Activated T-cell treated with anti-CD3 and anti-CD28 coated beads for 4 hours (primary cell): ENCODE results near the gene MEN1.
"Not testable (repeated sequence)": the region's sequence is repeated elsewhere in the genome, so short reads cannot be mapped to it uniquely, and the experiment has no call there.

Experiments used
- DNase-seq: peaks from one replicate; pipeline ENCODE4 v3.0.0-alpha.2; 2020

MEN1 gene

GRCh38 chr11:64810271-64810890 is at the start of gene MEN1:
TSS of gene MEN1 (minus strand) at chr11:64810551. CDS start at chr11:64810109, 442 bp downstream.
- peak; percentile 60 for DNase-seq

- DNase-seq: no peak
These were observed 49.4 kb upstream of the MEN1 start for GRCh38 chr11:64859542-64860414.

DNA sequence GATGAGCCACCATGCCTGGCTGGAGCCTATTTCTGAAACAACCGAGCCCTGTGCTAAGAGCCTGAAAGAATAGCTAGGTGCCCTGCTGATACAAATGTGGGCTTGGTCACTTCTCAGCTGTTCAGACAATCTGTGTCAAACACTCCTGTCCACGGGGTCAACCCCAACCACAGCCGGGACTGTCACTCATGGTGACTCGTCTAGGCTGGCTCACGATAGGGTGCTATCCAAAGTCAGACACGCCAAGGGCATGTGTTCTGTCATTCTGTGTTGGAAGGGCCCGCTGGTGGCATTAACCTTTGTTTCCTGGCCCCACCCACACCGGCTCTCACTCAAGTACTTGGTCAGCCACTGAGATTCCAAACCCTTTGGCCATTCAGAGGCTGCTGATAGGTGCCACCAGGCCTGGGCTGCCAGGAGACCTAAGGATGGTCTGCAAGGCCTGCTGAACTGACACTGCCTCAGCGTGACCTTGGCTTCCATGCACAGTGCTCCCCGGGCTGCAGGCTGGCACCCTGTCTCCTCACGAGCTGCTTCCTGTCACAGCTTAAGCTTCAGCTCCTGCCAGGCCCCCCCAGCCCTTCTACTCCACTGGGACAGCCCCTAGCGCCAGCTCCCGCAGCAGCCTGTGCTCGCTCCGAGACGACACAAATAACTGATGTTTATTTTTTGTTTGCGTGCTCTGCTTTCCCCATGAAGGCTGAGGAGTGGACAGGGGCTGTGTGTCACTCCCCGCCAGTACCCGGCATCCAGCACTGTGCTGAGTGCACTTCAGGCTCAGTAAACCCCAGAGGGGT is 48.3 kb upstream of the MEN1 start:
- no peak for DNase-seq

DNA sequence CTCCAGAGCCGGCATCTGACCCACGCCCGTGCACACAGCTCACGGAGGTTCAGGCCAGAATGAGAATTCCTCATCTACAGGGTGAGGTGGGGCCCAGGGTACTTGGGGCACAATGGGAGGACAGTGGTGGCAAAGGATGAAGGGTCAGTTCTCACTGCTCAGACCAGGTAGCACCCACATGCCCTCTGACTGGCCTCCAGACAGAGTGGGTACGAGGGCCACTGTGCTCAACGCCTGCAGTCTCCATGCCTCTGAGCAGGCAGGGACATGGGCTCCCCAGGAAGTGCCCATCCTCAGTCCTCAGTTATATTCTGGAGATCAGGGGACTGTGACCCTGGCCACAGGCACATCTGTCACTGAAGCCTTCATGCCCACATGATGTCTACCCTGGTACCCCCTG is 47.1 kb upstream of the MEN1 start:
- no peak for DNase-seq

DNA sequence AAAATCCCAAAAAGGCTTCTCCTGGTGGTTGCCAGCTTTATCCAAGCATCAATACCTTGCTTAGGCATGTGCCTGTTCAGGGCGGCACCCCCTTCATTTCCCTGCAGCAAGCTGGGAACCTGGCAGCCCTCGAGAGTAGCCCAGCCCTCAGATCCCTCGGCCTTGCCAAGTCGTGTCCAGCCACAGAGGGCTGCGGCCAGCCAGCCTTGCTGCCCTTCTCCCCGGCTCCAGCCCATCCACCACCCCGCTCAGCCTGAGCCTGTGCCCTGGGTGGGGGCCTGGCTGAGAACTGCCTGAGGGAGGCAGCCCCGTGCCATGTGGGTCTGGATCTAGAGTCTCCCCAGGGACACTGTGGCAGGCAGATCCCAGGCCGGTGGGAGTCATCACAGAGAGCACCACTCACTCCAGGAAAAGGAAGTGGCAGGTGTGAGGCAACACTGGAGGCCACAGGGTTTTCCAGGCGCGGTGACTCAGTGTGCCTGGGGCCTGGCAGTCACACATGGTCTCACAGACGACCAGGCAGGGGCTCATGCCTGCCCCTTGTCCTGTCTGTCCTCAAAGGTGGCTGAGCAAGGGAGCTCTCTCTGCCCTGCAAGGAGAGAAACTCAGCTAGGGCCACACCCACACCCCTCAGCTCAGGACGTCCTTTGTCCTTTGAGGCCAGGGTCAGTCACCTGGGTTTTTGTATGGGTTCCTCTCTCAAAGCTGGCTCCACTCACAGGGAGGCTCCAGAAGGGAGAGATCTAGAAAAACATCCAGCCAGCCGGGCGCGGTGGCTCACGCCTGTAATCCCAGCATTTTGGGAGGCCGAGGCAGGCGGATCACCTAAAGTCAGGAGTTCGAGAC is 46.3 kb upstream of the MEN1 start:
- no peak for DNase-seq

GRCh38 chr11:64855596-64856304 is 45.4 kb upstream of the MEN1 start:
- DNase-seq: no peak

DNA sequence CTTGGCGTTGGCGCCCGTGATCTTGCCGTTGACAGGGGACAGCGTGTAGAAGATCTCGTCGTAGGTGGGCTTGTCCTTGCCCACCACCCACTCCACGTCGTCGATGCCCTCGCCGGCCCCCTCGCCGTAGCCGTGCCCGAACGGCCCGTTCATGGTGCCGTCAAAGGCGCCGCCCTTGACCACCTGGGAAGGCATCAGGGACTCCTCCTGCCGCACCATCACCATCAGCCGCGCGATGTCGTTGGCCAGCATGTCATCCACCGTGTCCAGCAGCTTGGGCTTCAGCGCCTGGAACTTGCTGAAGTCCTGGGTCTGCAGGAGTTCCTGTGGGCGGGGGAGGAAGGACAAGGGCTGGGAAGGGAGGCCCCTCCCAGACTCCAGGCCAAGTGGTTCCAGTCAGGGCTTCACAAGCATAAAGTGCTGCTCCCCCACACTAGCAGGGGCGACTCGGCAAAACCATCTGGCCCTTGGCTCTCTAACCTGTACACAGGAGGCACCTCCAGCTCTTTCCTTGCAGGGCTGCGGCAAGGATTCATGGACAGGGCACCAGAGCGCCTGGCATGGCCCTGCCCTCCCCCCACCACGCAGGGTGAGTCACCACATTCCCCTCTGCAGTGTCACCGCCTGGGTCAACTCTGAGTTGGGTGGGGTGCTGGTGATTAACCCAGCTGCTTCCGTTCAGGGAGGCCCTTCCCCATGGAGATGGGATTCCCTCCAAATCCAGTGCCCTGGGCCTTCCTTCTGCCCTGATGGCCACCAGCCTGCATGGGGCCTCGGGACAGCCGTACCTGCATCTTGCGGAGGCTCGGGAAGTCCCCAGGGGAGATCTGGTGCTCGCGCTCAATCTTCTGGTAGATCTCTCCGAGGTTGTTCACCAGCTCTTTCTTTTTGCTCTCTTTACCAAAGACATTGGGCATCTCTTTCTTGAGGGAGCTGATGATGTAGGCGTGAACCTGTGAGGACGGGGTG is 44.5 kb upstream of the MEN1 start:
- no peak for DNase-seq

- no peak for DNase-seq
These were observed 43.8 kb upstream of the MEN1 start for GRCh38 chr11:64854157-64854533.

GRCh38 chr11:64853709-64854108 is 43.4 kb upstream of the MEN1 start:
- DNase-seq: no peak

DNA sequence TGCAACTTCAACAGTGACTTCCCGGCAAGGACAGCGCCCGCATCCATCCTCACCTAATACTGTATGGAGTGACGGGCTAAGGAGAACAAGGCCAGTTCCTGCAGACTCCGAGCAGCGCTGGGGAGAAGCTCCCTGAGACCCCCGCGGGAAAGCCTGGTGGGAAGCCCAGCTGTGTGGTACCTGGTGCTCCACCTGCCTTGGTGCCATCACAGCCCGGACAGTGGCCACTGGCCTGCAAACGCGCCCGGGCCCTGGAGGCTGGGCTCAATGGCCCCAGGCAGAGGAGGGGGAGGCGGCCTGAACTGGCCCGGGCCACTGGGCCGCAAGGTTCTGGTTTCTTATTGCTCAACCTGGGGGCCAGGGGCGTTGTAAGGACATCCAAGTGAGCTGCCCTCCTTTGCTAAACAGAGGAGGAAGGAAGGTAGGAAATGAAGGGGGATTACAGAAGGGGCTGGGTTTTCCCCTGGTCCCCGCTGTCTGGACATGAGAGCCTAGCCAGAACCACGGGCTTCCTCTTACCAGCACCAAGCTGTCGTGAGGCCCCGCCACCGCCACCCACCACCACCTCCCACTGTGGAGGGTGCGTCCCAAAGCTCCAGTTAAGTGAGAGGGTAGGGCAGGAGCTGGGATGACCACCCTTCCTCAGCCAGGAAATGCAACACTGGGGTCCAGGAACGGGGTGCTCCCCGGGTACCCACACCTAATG is 42.6 kb upstream of the MEN1 start:
- no peak for DNase-seq

DNA sequence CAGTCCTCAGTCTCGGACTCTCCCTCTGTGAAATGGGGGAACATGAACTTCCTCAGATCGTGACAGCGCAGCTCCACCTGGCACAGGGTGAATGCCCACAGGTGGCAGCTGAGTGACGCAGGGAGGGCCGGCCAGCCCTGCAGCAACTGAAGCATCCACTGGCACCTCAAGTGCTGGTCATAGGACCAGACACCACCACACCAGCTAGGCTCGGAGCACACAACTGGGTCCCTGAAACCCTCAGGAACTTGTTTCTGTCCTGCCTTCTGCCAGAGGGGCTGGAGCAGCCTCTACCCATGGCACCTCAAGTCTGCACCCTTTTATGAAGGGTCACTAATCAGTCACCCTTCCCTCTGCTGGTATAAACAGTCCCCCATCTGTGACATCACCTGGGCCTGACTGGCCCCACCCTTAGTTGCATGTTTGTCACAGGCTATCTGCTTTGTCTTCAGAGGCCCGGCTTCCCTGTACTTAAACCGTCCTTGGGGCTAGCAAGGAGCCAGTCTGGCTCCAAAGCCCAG is 41.5 kb upstream of the MEN1 start:
- no peak for DNase-seq

DNA sequence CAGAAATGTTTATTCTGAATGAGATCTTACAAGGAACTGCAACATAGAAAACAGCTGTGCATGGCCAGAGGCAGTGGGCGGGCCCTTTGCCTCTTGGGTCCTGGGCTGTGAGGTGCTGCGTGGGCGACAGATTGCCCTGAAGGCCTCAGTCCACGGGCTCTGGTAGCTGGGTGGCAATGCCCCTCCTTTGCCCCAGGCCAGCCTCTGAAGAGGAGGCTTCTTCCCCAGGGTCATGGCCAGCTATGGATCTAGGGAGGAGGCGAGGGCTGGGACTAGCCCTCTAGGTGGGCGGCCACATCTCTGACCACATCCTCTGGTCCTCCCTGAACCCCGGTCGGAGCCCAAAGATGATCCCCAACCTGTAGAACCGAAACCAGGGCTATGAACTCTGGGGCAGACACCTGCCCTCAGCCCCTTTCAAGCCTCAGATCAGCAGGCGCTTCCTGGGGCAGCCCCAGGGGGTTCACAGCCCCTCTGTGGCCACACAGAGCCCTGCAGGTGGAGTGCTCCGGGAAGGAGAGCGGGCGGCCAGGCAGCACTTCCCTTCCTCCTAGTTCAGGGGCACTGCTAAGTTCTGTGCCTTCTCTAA is 40.7 kb upstream of the MEN1 start:
- DNase-seq: no peak

- no peak for DNase-seq
These were observed 39.4 kb upstream of the MEN1 start for GRCh38 chr11:64849598-64850356.

DNA sequence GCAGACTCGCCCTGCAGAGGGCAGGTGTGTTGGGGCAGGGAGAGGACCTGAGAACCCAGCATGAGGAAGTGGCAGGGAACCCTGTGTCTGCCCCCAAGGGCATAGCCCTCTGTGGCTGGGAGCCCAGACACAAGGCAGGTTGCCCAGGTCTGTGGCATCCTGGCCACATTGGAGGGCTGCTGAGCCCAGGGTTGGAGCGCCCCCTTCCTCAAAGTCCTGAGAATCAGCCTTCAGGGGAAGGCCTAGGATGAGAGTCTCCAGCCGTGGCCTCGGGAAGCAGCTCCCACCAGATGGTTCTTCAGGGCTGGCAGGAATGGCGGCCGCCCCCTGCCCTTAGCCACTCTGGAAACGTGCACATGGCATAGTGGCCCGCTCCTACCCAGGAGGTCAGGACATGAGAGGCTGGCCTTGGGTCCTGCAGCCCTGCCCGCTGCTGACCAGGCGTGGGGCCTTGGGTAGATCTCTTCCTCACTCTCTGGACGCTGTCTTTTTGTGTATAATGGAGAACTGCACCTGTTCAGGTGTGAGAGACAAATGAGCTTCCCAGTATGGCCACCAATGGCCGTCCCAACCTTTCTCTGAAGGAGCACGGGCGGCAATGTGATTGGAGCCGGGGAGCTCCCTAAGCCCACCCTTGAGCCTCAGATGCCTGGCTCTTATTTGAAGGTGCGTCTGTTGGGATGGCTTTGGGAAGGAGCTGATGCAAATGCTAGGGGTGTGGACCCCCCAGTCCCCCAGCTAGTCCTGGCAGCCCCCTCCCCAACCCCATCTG is 38.7 kb upstream of the MEN1 start:
- DNase-seq: no peak

DNA sequence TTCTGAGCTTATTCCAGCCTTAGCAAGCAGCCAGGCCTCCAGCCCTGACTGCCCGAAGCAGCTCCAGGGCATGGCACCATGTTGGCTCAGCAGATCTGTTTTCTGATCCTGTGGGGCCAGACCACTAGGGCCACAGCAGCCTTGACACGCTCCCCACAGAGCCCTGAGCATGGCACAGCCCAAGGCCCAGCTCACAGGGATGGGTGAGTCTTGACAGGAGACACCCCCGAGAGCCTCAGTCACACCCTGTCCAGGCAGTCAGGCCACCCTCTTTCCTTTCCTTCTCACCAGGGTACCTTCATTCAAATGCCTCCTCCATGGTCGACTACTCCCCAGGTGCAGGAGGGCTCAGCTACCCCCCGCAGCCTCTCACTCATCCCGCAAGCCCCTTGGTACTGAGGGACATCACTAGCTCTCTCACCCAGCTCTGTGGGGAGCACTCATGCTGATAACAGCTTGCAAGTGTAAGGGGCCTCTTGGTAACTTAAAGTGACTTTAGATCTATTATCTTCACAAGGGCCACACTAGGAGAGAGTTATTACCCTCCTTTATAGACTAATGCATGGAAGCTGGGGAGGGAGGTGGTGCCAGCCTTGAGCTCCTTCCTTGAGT is 38.0 kb upstream of the MEN1 start:
- no peak for DNase-seq

DNA sequence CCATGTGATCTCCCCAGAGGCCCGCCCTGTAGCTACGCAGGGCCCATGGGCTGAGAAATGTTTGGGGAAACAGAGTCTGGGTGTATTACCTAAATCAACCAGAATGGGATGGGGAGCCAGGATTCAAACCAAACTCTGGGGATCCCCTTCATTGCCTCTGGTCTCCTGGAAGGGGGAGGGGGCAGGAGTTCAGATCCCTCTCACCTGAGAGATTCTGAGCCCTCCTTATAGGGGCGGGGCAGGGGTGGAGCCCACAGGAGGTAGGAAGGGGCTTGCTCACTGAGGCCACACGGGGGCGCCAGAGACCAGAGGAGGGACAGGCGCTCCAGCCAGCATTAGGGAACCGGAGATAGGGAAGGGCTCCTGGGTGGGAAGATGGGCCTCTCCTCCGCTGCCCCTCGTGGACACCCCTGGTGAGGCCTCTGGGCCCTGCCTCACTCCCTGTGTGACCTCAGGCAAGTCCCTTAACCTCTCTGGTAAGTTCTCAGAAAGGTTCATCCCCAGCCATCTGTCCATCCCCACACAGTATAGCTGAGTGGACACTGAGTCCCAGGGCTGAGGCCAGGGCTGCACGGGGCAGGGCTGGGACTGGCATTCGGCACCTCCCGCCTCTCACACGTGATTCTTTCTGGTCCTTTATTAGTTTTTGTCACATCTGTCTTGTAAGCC is 36.8 kb upstream of the MEN1 start:
- peak; percentile 92 for DNase-seq

DNA sequence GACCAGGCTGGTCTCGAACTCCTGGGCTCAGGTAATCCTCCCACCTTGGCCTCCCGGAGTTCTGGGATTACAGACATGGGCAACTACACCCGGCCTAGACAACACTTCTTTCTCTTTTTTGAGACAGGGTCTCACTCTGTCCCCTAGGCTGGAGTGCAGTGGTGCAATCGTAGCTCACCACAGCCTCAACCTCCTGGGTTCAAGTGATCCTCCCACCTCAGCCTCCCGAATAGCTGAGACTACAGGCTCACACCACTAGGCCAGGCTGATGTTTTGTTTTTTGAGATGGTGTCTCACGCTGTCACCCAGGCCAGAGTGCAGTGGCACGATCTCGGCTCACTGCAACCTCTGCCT is 35.4 kb upstream of the MEN1 start:
- DNase-seq: not testable (repeated sequence)
